OCI-M2 (cell line): Measurements from ENCODE around the gene ADAMTS5.

Experiments
- DNase-seq: peaks from one replicate; lab custom pipeline; 2025; ENCODE audit not compliant: unreplicated experiment; lab: John Stamatoyannopoulos, UW

Gene ADAMTS5

DNA sequence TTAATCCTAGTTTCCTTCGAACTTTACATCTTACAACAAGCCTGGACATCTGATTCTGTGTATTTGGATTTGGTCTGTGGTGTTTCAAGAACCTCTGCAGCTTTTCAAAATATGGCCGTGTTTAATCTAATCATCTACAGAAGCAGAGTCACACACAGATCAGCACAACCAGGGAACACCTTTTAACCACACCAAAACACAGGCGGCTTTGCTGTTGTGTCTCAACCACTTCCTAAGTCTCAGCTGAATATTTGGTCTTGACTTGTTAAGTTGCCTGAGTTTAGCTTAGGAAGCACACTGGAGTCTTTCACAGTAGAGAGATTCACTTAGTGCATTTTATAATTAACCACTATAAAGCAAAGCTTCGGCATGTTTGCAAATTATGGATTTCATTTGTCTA lies 17.1 kb downstream of the ADAMTS5 start:
- no peak for DNase-seq

- DNase-seq, result no peak
Observed at GRCh38 chr21:26948194-26948593, 18.7 kb downstream of the ADAMTS5 start.

GRCh38 chr21:26946744-26947446 lies 20.0 kb downstream of the ADAMTS5 start:
- DNase-seq, result no peak

GRCh38 chr21:26945916-26946675 lies 20.8 kb downstream of the ADAMTS5 start:
- DNase-seq, result no peak

DNA sequence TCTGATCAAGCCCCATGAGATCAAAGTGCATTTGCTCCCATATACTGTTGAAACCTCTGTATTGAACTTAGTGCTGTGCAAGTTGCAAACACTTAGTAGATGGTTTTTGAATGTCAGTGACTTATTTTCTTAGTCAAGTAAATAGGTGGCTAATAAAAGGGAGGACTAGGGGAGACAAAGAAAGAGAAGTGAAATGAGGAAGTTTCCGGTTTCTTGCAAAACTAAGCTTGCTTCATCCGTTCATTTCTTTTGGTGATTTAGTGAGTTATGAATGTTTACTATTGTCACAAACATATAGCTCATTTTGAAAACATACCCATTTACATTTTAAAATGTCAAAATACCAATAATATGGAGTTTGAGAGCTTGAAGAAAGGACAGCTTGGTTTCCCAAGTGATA lies 23.0 kb downstream of the ADAMTS5 start:
- DNase-seq, result no peak

GRCh38 chr21:26941421-26941820 lies 25.5 kb downstream of the ADAMTS5 start:
- DNase-seq, result no peak

GRCh38 chr21:26939601-26940111 lies 27.2 kb downstream of the ADAMTS5 start:
- no peak for DNase-seq

DNA sequence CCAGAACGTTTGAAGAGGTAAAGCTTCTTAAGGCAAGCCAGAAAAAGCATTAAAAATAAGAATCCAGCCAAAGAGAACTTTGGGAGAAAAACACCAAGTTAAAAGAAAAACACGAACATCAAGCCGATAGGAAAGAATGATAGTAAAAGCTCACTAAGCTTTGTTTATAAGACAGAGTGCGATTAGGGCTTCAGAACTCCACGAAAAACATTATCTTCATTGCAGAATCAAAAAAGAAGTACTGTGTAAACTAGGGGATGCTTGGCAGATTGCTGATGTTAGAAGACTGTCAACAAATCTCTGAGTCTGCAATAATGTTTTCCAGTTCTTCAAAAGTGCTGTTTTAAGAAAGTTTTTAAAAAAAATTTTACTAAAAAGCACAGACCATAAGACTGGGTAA lies 30.2 kb downstream of the ADAMTS5 start:
- no peak for DNase-seq

GRCh38 chr21:26935977-26936376 lies 30.9 kb downstream of the ADAMTS5 start:
- DNase-seq, result no peak

GRCh38 chr21:26934383-26934782 lies 32.5 kb downstream of the ADAMTS5 start:
- DNase-seq, result no peak

- no peak for DNase-seq
Observed at GRCh38 chr21:26933448-26933847, 33.4 kb downstream of the ADAMTS5 start.

GRCh38 chr21:26925636-26926035 lies 41.3 kb downstream of the ADAMTS5 start:
- DNase-seq, result no peak

GRCh38 chr21:26925122-26925521 lies 41.8 kb downstream of the ADAMTS5 start:
- no peak for DNase-seq

DNA sequence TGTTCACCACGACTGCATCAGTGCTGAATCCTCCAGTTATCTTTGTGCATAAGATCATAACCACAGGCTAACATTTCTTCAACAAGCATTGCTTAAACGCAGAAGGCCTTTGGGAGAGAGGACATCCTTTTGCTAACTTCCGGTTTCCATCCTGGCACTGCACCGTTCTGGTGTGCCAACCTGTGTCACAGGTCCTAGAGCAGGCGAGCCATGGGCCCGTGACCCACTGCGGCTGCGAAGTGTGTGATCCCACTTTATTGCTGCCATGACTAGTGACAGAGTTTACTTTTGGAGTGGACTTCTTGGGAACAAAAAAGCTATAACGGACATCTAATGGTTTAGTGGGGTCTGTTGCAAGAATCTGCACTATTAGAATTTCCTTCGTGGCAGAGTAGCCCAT lies 42.9 kb downstream of the ADAMTS5 start:
- no peak for DNase-seq

DNA sequence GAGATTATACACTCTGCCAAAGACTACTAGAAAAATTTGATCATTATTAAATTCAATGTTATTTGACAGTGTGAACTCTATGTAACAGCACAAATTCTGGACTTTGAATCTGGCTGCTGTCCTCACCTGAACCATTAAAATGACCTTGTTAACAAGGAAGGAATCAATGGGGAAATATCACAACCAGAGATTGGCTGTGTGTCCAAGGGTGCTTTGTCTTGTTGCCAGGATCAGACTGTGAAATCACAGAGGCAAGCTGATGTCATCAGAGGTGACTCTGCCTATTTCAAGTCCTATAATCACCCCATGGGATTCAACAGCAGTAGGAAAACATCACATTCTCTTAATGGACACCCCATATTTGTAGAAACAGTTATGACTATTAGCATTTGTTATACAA lies 46.8 kb downstream of the ADAMTS5 start:
- no peak for DNase-seq

DNA sequence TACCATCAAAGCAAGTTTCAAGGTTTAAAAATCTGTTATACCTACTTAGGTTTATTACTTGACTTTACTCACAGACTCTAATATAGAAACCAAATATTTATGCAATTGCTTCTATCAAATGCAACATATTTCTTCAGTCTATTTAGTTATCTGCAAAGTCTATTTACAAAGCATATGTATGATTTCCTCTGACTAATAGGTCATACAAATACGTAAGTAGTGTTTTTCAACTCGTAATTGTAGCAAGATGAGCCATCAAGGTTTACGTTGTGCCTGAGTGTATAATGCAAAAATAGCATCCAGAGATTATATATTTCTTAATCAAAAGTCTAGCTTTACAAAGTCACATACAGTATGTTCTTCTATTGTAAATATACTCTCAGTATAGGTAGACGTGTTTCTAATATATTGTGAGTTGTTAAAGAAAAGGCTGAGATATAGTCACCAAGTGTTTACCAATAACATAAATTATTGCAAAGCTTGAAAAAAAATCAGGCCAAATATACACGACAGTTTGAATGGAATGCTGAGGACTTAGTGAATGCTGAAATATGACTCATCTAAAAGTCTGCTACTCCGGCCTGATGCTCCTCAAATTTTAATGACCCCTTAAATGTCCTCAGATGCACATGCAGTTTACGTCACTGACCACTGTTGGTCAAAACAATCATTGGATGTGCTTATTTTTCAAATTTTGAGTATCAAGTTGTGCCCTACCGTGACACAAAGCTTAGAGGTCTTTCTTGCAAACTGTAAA lies 48.4 kb downstream of the ADAMTS5 start:
- no peak for DNase-seq

DNA sequence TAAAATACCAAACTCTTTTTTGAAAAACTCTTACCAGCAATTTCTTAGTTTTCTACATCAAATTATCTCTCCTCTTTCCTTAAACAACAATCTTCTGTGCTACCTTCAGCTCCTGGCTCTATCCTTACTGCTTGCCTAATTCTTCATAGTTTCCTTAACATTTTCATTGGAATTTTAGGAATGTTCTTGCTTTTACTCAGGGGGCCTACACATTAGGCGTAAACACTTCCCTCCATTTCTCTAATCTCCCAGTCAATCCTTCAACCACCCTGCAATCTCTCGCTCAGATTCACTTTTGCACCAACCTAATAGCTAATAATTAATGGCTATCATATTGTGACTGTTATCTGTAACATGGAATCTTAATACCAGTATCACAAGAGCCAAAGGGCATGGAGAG lies 50.1 kb downstream of the ADAMTS5 start:
- DNase-seq, result no peak

GRCh38 chr21:26914557-26914956 lies 52.3 kb downstream of the ADAMTS5 start:
- DNase-seq, result no peak

DNA sequence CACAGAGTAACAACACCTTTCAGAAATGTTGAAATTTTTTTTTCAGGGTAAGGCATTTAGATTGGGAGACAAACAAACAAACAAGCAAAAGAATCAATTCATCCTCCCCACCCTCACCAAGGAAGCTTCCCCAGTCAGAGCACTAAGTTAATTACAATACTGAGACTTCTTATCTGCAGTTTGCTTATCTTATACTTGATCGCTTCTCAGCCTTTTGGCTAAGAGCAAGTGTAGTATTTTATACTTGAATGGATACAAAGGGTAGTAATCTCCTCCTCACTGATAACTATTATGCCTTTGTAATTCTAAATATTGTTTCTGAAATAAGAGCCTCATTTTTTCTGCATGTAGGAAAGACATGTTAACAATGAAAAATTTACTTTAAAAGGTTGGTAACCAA lies 54.4 kb downstream of the ADAMTS5 start:
- DNase-seq, result no peak

DNA sequence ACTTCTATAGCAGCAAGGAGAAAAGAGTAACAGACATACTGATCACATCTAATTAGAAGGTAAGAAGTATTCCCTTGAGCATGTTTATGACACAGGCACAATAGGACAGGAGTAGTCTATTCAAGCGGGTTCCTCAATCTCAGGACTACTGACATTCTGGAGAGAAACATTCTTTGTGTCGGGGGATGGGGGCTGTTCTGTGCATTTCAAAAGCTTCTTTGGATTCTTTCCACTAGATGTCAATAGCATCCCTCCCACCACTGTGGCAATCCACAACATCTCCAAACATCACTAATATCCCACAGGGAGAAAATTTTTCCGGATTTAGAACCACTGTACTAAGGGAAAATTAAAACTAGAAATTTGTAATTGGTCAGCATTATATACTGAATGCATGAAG lies 56.9 kb downstream of the ADAMTS5 start:
- no peak for DNase-seq

GRCh38 chr21:26900980-26901379 lies 65.9 kb downstream of the ADAMTS5 start:
- no peak for DNase-seq

DNA sequence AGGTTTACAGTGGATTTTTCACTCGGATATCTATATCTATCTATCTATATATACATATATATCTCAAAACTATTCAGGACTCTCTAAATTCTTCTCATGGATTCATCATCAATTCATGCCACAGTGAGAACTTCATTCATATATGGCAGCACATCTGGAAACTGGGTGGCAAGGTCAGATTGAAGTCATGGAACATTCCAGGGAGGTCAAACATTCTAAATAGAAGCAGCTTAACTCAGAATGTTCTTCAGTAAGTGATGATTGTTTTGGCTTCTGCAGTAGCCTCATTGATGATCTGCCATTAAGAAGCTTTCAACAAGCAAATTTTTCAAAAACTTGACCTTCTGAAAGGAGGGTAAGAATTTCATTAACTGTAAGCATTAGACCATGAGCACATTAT lies 74.7 kb downstream of the ADAMTS5 start:
- DNase-seq, result no peak
